ENCODE measurements around the gene MPP7. TPM values are rescaled to one million over a fixed set of nuclear protein-coding genes. Genes with fewer than 3 reads are reported as not detected.

Gene MPP7
- total RNA-seq (2014; rRNA removed) (8.9 and 9.1 TPM in 2 replicates), Bru-seq, nascent RNA (percentile 53 among the genes with signal in this experiment), BruChase-seq, experiment 1, labeled RNA remaining after a 6-hour chase (percentile 46 among the genes with signal in this experiment), BruChase-seq, experiment 2, labeled RNA remaining after a 2-hour chase (percentile 46 among the genes with signal in this experiment)
- long read RNA-seq, partial matches to known transcripts: 1 of 23 reads
- long read RNA-seq, other reads (novel, unspliced or antisense): 22 of 23 reads

- peaks cover 16% of the 10 kb centered on the region for H3K79me2 ChIP-seq (ENCODE audit: low read length)
- H3K4me2 ChIP-seq (ENCODE audit: low read length): peak within 1 kb of the TSS; percentile 94
- no peaks in the 10 kb centered on the region for H4K20me1 ChIP-seq (ENCODE audit: low read length)
- H3K9me3 ChIP-seq (ENCODE audit: low read length): no peaks in the 10 kb centered on the region
- peak within 1 kb of the TSS; percentile 81 for H2AFZ ChIP-seq (ENCODE audit: low read length)
- H3K27me3 ChIP-seq (ENCODE audit: low read length): no peaks in the 10 kb centered on the region
- DNase-seq: peak; percentile 96
- peak within 1 kb of the TSS; percentile 61 for H3K9ac ChIP-seq (ENCODE audit: low read length)
- ChIA-PET POLR2A (ENCODE audit: unreplicated experiment) (interaction anchor here (0.6 to 0.9 kb wide), 7 partner anchors 29 to 1061 kb away, joined by 3 to 16 read pairs (median 3); partner anchors contain the start of gene RAB18), CTCF (interaction anchor here (0.5 to 1.8 kb wide), 7 partner anchors 10 to 126 kb away, joined by 3 to 15 read pairs (median 4); no protein-coding TSS in a partner anchor)
- H3K4me1 ChIP-seq (ENCODE audit: insufficient read depth, low read length): peaks cover 16% of the 10 kb centered on the region; the same call in 1 of the 2 replicates
- ATAC-seq: peak; percentile 98
- H3K4me3 ChIP-seq (ENCODE audit: low read length): peak within 1 kb of the TSS; percentile 79
- TF ChIP-seq EZH2 (IDR thresholded peaks at IDR 0.05; ENCODE audit: low read length, unreplicated experiment) (no peak), CTCF (conservative IDR thresholded peaks at IDR 0.05; ENCODE audit: low read depth, low read length) (no peak), EZH2phosphoT487 (IDR thresholded peaks at IDR 0.05; ENCODE audit: borderline replicate concordance, low read length) (no peak)
- H3K9me2 ChIP-seq (replicated peaks; ENCODE audit: low read length): no peaks in the 10 kb centered on the region
- BruUV-seq (replicated peaks): no TSS peak
- no peaks in the 10 kb centered on the region for H3K36me3 ChIP-seq (ENCODE audit: low read depth, low read length)
- H3K27ac ChIP-seq (ENCODE audit: low read length): peak within 1 kb of the TSS; percentile 34; the same call in 1 of the 2 replicates
- intact Hi-C loops (cut with micrococcal nuclease): loop anchor here (1.0 kb wide), 3 partner anchors 47 to 79 kb away; no protein-coding TSS in a partner anchor
- H3F3A ChIP-seq (ENCODE audit: low read length, unreplicated experiment): no peaks in the 10 kb centered on the region
Observed at GRCh38 chr10:28302638-28303488, at the start of gene MPP7. Gene MPP7, minus strand, starts transcription at chr10:28303064. Its CDS starts 64,460 bp downstream, at chr10:28238604.

GRCh38 chr10:28349892-28350291, 47.0 kb upstream of the MPP7 start:
- Histone ChIP-seq H2AFZ (ENCODE audit: low read length) (no peak overlapping the region), H3K4me2 (ENCODE audit: low read length) (no peak overlapping the region), H3F3A (ENCODE audit: low read length, unreplicated experiment) (no peaks in the 10 kb centered on the region), H3K4me3 (ENCODE audit: low read length) (no peak overlapping the region), H4K20me1 (ENCODE audit: low read length) (no peaks in the 10 kb centered on the region), H3K27ac (ENCODE audit: low read length) (no peak overlapping the region), H3K9me2 (replicated peaks; ENCODE audit: low read length) (no peaks in the 10 kb centered on the region), H3K9me3 (ENCODE audit: low read length) (no peaks in the 10 kb centered on the region), H3K79me2 (ENCODE audit: low read length) (no peaks in the 10 kb centered on the region), H3K9ac (ENCODE audit: low read length) (no peak overlapping the region), H3K27me3 (ENCODE audit: low read length) (no peaks in the 10 kb centered on the region), H3K4me1 (ENCODE audit: insufficient read depth, low read length) (no peaks in the 10 kb centered on the region), H3K36me3 (ENCODE audit: low read depth, low read length) (no peaks in the 10 kb centered on the region)
- ChIA-PET CTCF (no interaction called here), POLR2A (ENCODE audit: unreplicated experiment) (no interaction called here)
- TF ChIP-seq EZH2 (IDR thresholded peaks at IDR 0.05; ENCODE audit: low read length, unreplicated experiment): no peak
- no peak for TF ChIP-seq EZH2phosphoT487 (IDR thresholded peaks at IDR 0.05; ENCODE audit: borderline replicate concordance, low read length)
- TF ChIP-seq CTCF (conservative IDR thresholded peaks at IDR 0.05; ENCODE audit: low read depth, low read length): no peak
- no peak for ATAC-seq
- DNase-seq: no peak
- no TSS peak for BruUV-seq (replicated peaks)
- intact Hi-C loops (cut with micrococcal nuclease): no loop called here
